Body of pancreas (tissue), 4 donors: ENCODE results near the gene ATP10D.

Experiments
- CTCF ChIP-seq, 7 experiments: fragments of 450-650 bp in 4 of 7; fragments of 200-600 bp in 3 of 7; sonication (generic) in 3 of 7; IDR thresholded peaks; one replicate each; pipeline ENCODE4 v1.5.1; 2016 to 2019; ENCODE audit warnings: antibody characterized with exemption in 7 of 7
- POLR2A ChIP-seq, 3 donors: fragments of 450-650 bp; IDR thresholded peaks; one replicate each; pipeline ENCODE4 v1.6.1; 2016; ENCODE audit warnings: antibody characterized with exemption in 3 of 3, mild to moderate bottlenecking in 2 of 3

GRCh38 chr4:47525154-47525819 lies 40.2 kb downstream of the ATP10D start:
- no peak for TF ChIP-seq CTCF (IDR thresholded peaks at IDR 0.05)
- TF ChIP-seq POLR2A (IDR thresholded peaks at IDR 0.05), result no peak
